SK-N-SH (cell line): ENCODE measurements around the gene LY6G6D. TPM values are rescaled to one million over a fixed set of nuclear protein-coding genes. Genes with fewer than 3 reads are reported as not detected.

Source experiments
- CTCF ChIA-PET: fragments of 300-600, 350-600 bp; formaldehyde crosslinking; extraction: SDS; loops from one replicate; lab custom pipeline; 2021; lab: Yijun Ruan, JAX
- POLR2A ChIA-PET: fragments of 350-600 bp; sonication (Branson Sonifier 250); formaldehyde crosslinking; extraction: SDS; loops from one replicate; lab custom pipeline; 2020; ENCODE audit warnings: antibody characterized with exemption, inconsistent platforms; lab: Yijun Ruan, JAX
- DNase-seq: peaks from one replicate; pipeline ENCODE4 v3.0.0; 2012
- H2AFZ ChIP-seq: fragments of 200-600 bp; sonication (generic); 2 replicates; pipeline ENCODE4 v1.8.1; 2016; ENCODE audit warnings: antibody characterized with exemption, mild to moderate bottlenecking, low read depth
- H3F3A ChIP-seq: fragments of 200-600 bp; sonication (generic); replicated peaks from 2 replicates; pipeline ENCODE3; 2016; ENCODE audit warnings: antibody characterized with exemption, mild to moderate bottlenecking; ENCODE audit not compliant: insufficient read depth
- H3K27ac ChIP-seq, 2 experiments: fragments of 200-500 bp in 1 of 2; fragments of 200-600 bp in 1 of 2; sonication (Bioruptor generic) in 1 of 2; sonication (generic), shearing (Covaris generic) in 1 of 2; 2 replicates each; pipeline versions ENCODE4 v1.5.1 to v1.6.1; 2014 to 2016; ENCODE audit warnings: low read depth in 2 of 2, inconsistent platforms in 1 of 2, low read length in 1 of 2, mild to moderate bottlenecking in 1 of 2, mixed read lengths in 1 of 2
- H3K27me3 ChIP-seq: fragments of 200-600 bp; sonication (generic), shearing (Covaris generic); 2 replicates; pipeline ENCODE4 v1.6.1; 2016; ENCODE audit warnings: mixed run types; ENCODE audit not compliant: insufficient read depth
- H3K36me3 ChIP-seq, 2 experiments: fragments of 200-500 bp in 1 of 2; fragments of 200-600 bp in 1 of 2; sonication (Bioruptor generic) in 1 of 2; sonication (generic) in 1 of 2; replicated peaks in 1 of 2; 2 replicates each; pipeline versions ENCODE3 to v1.5.1; 2014 to 2016; ENCODE audit warnings: low read length in 1 of 2, mild to moderate bottlenecking in 1 of 2; ENCODE audit not compliant: insufficient read depth in 2 of 2, control insufficient read depth in 1 of 2
- H3K4me1 ChIP-seq, 2 experiments: fragments of 200-500 bp in 1 of 2; fragments of 200-600 bp in 1 of 2; sonication (Bioruptor generic) in 1 of 2; sonication (generic), shearing (Covaris generic) in 1 of 2; 2 replicates each; pipeline versions ENCODE4 v1.5.1 to v1.6.1; 2014 to 2016; ENCODE audit warnings: low read depth in 1 of 2, low read length in 1 of 2, mixed run types in 1 of 2; ENCODE audit not compliant: insufficient read depth in 2 of 2, control insufficient read depth in 1 of 2
- H3K4me2 ChIP-seq: fragments of 200-600 bp; sonication (generic), shearing (Covaris generic); 2 replicates; pipeline ENCODE4 v1.6.1; 2017; ENCODE audit warnings: mixed run types
- H3K4me3 ChIP-seq, 2 experiments: fragments of 200-500 bp in 1 of 2; fragments of 200-600 bp in 1 of 2; sonication (Bioruptor generic) in 1 of 2; sonication (generic), shearing (Covaris generic) in 1 of 2; 2 replicates each; pipeline versions ENCODE4 v1.5.1 to v1.8.1; 2014 to 2016; ENCODE audit warnings: low read depth in 2 of 2, inconsistent platforms in 1 of 2, low read length in 1 of 2, mild to moderate bottlenecking in 1 of 2, mixed read lengths in 1 of 2, moderate library complexity in 1 of 2
- H3K79me2 ChIP-seq: fragments of 200-600 bp; sonication (generic); 2 replicates; pipeline ENCODE4 v1.8.1; 2017; ENCODE audit warnings: mild to moderate bottlenecking; ENCODE audit not compliant: insufficient read depth
- H3K9ac ChIP-seq: fragments of 200-600 bp; sonication (generic); 2 replicates; pipeline ENCODE4 v1.6.1; 2017; ENCODE audit warnings: mixed run types
- H3K9me2 ChIP-seq: fragments of 200-600 bp; sonication (generic); 2 replicates; pipeline ENCODE4 v1.6.1; 2017; ENCODE audit warnings: mixed run types
- H3K9me3 ChIP-seq: fragments of 200-600 bp; sonication (generic); 2 replicates; pipeline ENCODE4 v1.6.1; 2017; ENCODE audit warnings: mixed run types, mild to moderate bottlenecking, moderate library complexity
- H4K20me1 ChIP-seq: fragments of 200-600 bp; sonication (generic); 2 replicates; pipeline ENCODE4 v1.6.1; 2017; ENCODE audit warnings: mild to moderate bottlenecking, mixed run types; ENCODE audit not compliant: insufficient read depth
- EP300 ChIP-seq, 2 experiments: IDR thresholded peaks; 2 replicates each; pipeline versions ENCODE4 v1.4.0 to v1.6.1; 2012; ENCODE audit warnings: borderline replicate concordance in 1 of 2, low read depth in 1 of 2, low read length in 1 of 2
- EZH2phosphoT487 ChIP-seq: fragments of 200-600 bp; sonication (generic); IDR thresholded peaks from 2 replicates; pipeline ENCODE4 v1.6.1; 2017; ENCODE audit warnings: low read depth, mixed run types, mild to moderate bottlenecking, antibody characterized with exemption, moderate library complexity, borderline replicate concordance
- FOXJ3 ChIP-seq: sonication (generic); formaldehyde crosslinking; IDR thresholded peaks from 2 replicates; pipeline ENCODE4 v1.5.1; 2020; ENCODE audit warnings: mild to moderate bottlenecking, missing genetic modification reagents
- FOXM1 ChIP-seq: IDR thresholded peaks from 2 replicates; pipeline ENCODE4 v1.4.0; 2012; ENCODE audit warnings: low read depth, mild to moderate bottlenecking
- GABPA ChIP-seq: IDR thresholded peaks from 2 replicates; pipeline ENCODE4 v1.4.0; 2012; ENCODE audit warnings: low read depth, mild to moderate bottlenecking
- GATA2 ChIP-seq: sonication (generic); formaldehyde crosslinking; IDR thresholded peaks from 2 replicates; pipeline ENCODE4 v1.5.0; 2020; ENCODE audit warnings: mild to moderate bottlenecking, missing genetic modification reagents
- IRF3 ChIP-seq: fragments of 150-350 bp; IDR thresholded peaks from 2 replicates; pipeline ENCODE4 v1.6.1; 2016; ENCODE audit warnings: mild to moderate bottlenecking, low read depth, low read length
- JUND ChIP-seq: IDR thresholded peaks from 2 replicates; pipeline ENCODE4 v1.4.0; 2012
- MAX ChIP-seq: IDR thresholded peaks from 2 replicates; pipeline ENCODE4 v1.4.0; 2012; ENCODE audit warnings: low read depth
- MEF2A ChIP-seq: IDR thresholded peaks from 2 replicates; pipeline ENCODE4 v1.4.0; 2012; ENCODE audit warnings: low read depth, borderline replicate concordance
- MXI1 ChIP-seq: IDR thresholded peaks from 2 replicates; pipeline ENCODE4 v1.6.1; 2012; ENCODE audit warnings: mild to moderate bottlenecking, low read depth, low read length, improper control_type of control experiment
- NFIC ChIP-seq: IDR thresholded peaks from 2 replicates; pipeline ENCODE4 v1.4.0; 2012; ENCODE audit warnings: borderline replicate concordance
- RAD21 ChIP-seq: IDR thresholded peaks from 2 replicates; pipeline ENCODE4 v1.6.1; 2012; ENCODE audit warnings: mild to moderate bottlenecking, low read length
- RCOR1 ChIP-seq: fragments of 150-350 bp; IDR thresholded peaks from 2 replicates; pipeline ENCODE4 v1.6.1; 2017; ENCODE audit warnings: antibody characterized with exemption, low read length
- TEAD4 ChIP-seq: IDR thresholded peaks from 2 replicates; pipeline ENCODE4 v1.4.0; 2012; ENCODE audit warnings: mild to moderate bottlenecking, borderline replicate concordance; ENCODE audit not compliant: insufficient read depth
- USF1 ChIP-seq: IDR thresholded peaks from 2 replicates; pipeline ENCODE4 v1.4.0; 2012; ENCODE audit warnings: low read depth, borderline replicate concordance
- YY1 ChIP-seq: IDR thresholded peaks from 2 replicates; pipeline ENCODE4 v1.4.0; 2012; ENCODE audit warnings: low read depth, mild to moderate bottlenecking
- ZBTB33 ChIP-seq: IDR thresholded peaks from 2 replicates; pipeline ENCODE4 v1.4.0; 2012; ENCODE audit warnings: low read depth, borderline replicate concordance
- WGBS: methylation state at CpG from one replicate; pipeline ENCODE4 v1.1.6; 2017; ENCODE audit warnings: low lambda C conversion rate; 5-methylcytosine and 5-hydroxymethylcytosine counted together
- polyA plus RNA-seq, 3 experiments: library from polyadenylated mRNA; depleted of rRNA; stranded (reverse); fragments of >200 nt; gene quantifications; 2 replicates each; pipeline ENCODE4 v1.2.3, GENCODE V29; 2012

LY6G6D gene
- polyA plus RNA-seq, 1 of the 3 experiments (the other 2 are of a cell fraction), result not detected

- Histone ChIP-seq H3K4me3 (no peak overlapping the region), H3K27me3 (no peaks in the 10 kb centered on the region), H3K9ac (no peak overlapping the region), H2AFZ (no peak overlapping the region), H4K20me1 (no peaks in the 10 kb centered on the region), H3F3A (peaks cover 3% of the 10 kb centered on the region), H3K36me3 (no peaks in the 10 kb centered on the region), H3K4me2 (no peak overlapping the region), H3K4me1 (no peaks in the 10 kb centered on the region), H3K79me2 (no peaks in the 10 kb centered on the region), H3K9me2 (no peaks in the 10 kb centered on the region), H3K9me3 (no peaks in the 10 kb centered on the region), H3K27ac (no peak overlapping the region)
- POLR2A ChIA-PET, result no interaction called here
- no peak for TF ChIP-seq FOXM1
- no peak for TF ChIP-seq NFIC
- no peak for TF ChIP-seq RCOR1
- no peak for TF ChIP-seq FOXJ3 (CRISPR knock-in tag)
- no peak for TF ChIP-seq MAX
- TF ChIP-seq YY1, result no peak
- no peak for TF ChIP-seq ZBTB33
- no peak for TF ChIP-seq GABPA
- TF ChIP-seq JUND, result no peak
- no peak for TF ChIP-seq EZH2phosphoT487
- TF ChIP-seq IRF3, result no peak
- TF ChIP-seq GATA2 (CRISPR knock-in tag), result no peak
- TF ChIP-seq MEF2A, result no peak
- no peak for TF ChIP-seq MXI1
- TF ChIP-seq TEAD4, result no peak
- TF ChIP-seq RAD21, result no peak
- no peak for TF ChIP-seq USF1
- no peak for TF ChIP-seq EP300 (IDR thresholded peaks at IDR 0.05; ENCODE audit: borderline replicate concordance in 1 of 2, low read depth in 1 of 2, low read length in 1 of 2)
- CTCF ChIA-PET, result interaction anchor here (1.0 kb wide), 1 partner anchor 9 kb away, joined by 4 read pairs; no protein-coding TSS in a partner anchor
- no peak for DNase-seq
- WGBS, result 67% methylated on average over 5 of the region's 5 CpGs
These were observed 5.1 kb downstream of the LY6G6D start for GRCh38 chr6:31720196-31720770.
